DOHH2 (cell line): Measurements from ENCODE around the gene SYNJ2.

Experiments
- H3F3A ChIP-seq: fragments of 200-600 bp; sonication (generic), shearing (Covaris generic); 2 replicates; pipeline ENCODE4 v1.6.0; 2016; ENCODE audit warnings: antibody characterized with exemption, mild to moderate bottlenecking; ENCODE audit not compliant: control insufficient read depth, insufficient read depth
- H3K27ac ChIP-seq: fragments of 200-600 bp; sonication (generic); 2 replicates; pipeline ENCODE4 v1.5.1; 2014; ENCODE audit warnings: low read depth, mild to moderate bottlenecking, low read length, moderate library complexity
- H3K27me3 ChIP-seq: fragments of 200-600 bp; sonication (generic); 2 replicates; pipeline ENCODE4 v1.6.1; 2014; ENCODE audit warnings: mild to moderate bottlenecking, low read length, mixed read lengths; ENCODE audit not compliant: control insufficient read depth
- H3K36me3 ChIP-seq: fragments of 200-600 bp; sonication (generic); 2 replicates; pipeline ENCODE4 v1.6.1; 2014; ENCODE audit warnings: mild to moderate bottlenecking, low read length, moderate library complexity, mixed read lengths; ENCODE audit not compliant: control insufficient read depth
- H3K4me1 ChIP-seq: fragments of 200-600 bp; sonication (generic); 2 replicates; pipeline ENCODE4 v1.6.1; 2014; ENCODE audit warnings: mild to moderate bottlenecking, low read length, mixed read lengths; ENCODE audit not compliant: control insufficient read depth
- H3K4me2 ChIP-seq: fragments of 200-600 bp; sonication (generic); 2 replicates; pipeline ENCODE4 v1.6.0; 2014; ENCODE audit warnings: mild to moderate bottlenecking, low read length, moderate library complexity
- H3K4me3 ChIP-seq: fragments of 200-600 bp; sonication (generic); 2 replicates; pipeline ENCODE4 v1.5.1; 2014; ENCODE audit warnings: mild to moderate bottlenecking, low read length, mixed read lengths
- H3K79me2 ChIP-seq: fragments of 200-600 bp; sonication (generic); 2 replicates; pipeline ENCODE4 v1.6.1; 2014; ENCODE audit warnings: mild to moderate bottlenecking, low read length, mixed read lengths; ENCODE audit not compliant: control insufficient read depth
- H3K9me2 ChIP-seq: fragments of 200-600 bp; sonication (generic); replicated peaks from 2 replicates; pipeline ENCODE4 v1.6.1; 2014; ENCODE audit warnings: mild to moderate bottlenecking, low read length, mixed read lengths; ENCODE audit not compliant: control insufficient read depth
- H3K9me3 ChIP-seq: fragments of 200-600 bp; sonication (generic); 2 replicates; pipeline ENCODE4 v1.6.1; 2014; ENCODE audit warnings: antibody characterized with exemption, low read length, mixed read lengths; ENCODE audit not compliant: control insufficient read depth, insufficient read depth
- H4K20me1 ChIP-seq: fragments of 200-600 bp; sonication (generic); 2 replicates; pipeline ENCODE4 v1.6.0; 2014; ENCODE audit warnings: low read depth, mild to moderate bottlenecking, antibody characterized with exemption, low read length, moderate library complexity; ENCODE audit not compliant: control insufficient read depth, insufficient read depth
- CTCF ChIP-seq: fragments of 200-600 bp; sonication (generic); IDR thresholded peaks from one replicate; pipeline ENCODE4 v1.5.1; 2014; ENCODE audit warnings: antibody characterized with exemption, mild to moderate bottlenecking, low read depth, low read length; ENCODE audit not compliant: poor library complexity, severe bottlenecking
- EZH2phosphoT487 ChIP-seq: fragments of 200-600 bp; sonication (generic); IDR thresholded peaks from 2 replicates; pipeline ENCODE4 v1.6.1; 2017; ENCODE audit warnings: borderline replicate concordance, mild to moderate bottlenecking, antibody characterized with exemption, low read length, moderate library complexity, mixed read lengths

SYNJ2 gene

GRCh38 chr6:157974341-157974894 is 7.2 kb upstream of the SYNJ2 start:
- Histone ChIP-seq H3F3A (no peaks in the 10 kb centered on the region), H3K36me3 (no peaks in the 10 kb centered on the region), H3K9me2 (no peaks in the 10 kb centered on the region), H3K9me3 (no peaks in the 10 kb centered on the region), H3K4me2 (no peak overlapping the region), H3K4me3 (no peak overlapping the region), H3K79me2 (no peaks in the 10 kb centered on the region), H3K27me3 (peaks cover 8% of the 10 kb centered on the region; the same call in 1 of the 2 replicates), H4K20me1 (no peaks in the 10 kb centered on the region), H3K27ac (no peak overlapping the region), H3K4me1 (no peaks in the 10 kb centered on the region)
- TF ChIP-seq CTCF, result no peak

DNA sequence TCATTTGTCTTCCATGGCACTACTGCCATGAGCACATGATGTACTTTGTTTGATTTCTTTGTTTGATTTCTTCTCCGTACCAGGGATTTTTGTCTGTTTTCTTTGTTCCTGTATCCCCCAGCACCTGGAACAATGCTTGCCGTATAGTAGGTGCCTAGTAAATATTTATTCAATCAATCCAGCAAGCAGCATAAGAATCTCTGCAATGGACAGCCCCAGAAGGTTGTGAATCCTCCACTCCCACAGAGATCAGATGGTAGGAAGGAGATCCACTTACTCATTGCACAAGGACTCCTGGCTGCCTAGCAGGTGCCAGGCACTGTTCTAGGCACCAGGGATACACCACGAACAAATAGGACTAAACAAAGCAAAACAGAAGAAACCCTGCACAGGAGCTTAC is 6.7 kb upstream of the SYNJ2 start:
- no peaks in the 10 kb centered on the region for H3K4me1 ChIP-seq
- H3K9me2 ChIP-seq, result no peaks in the 10 kb centered on the region
- H3K27me3 ChIP-seq, result peaks cover 13% of the 10 kb centered on the region
- H3K4me2 ChIP-seq, result no peak overlapping the region
- no peak overlapping the region for H3K4me3 ChIP-seq
- no peaks in the 10 kb centered on the region for H3K79me2 ChIP-seq
- TF ChIP-seq CTCF, result no peak
- TF ChIP-seq EZH2phosphoT487, result no peak
- no peaks in the 10 kb centered on the region for H3K36me3 ChIP-seq
- no peak overlapping the region for H3K27ac ChIP-seq
- no peaks in the 10 kb centered on the region for H3K9me3 ChIP-seq
- H4K20me1 ChIP-seq, result no peaks in the 10 kb centered on the region
- no peaks in the 10 kb centered on the region for H3F3A ChIP-seq

- Histone ChIP-seq H3K27ac (no peak overlapping the region), H3K9me2 (no peaks in the 10 kb centered on the region), H3F3A (no peaks in the 10 kb centered on the region), H4K20me1 (no peaks in the 10 kb centered on the region), H3K4me2 (no peak overlapping the region), H3K9me3 (no peaks in the 10 kb centered on the region), H3K79me2 (no peaks in the 10 kb centered on the region), H3K4me3 (no peak overlapping the region), H3K36me3 (no peaks in the 10 kb centered on the region), H3K27me3 (peaks cover 17% of the 10 kb centered on the region), H3K4me1 (no peaks in the 10 kb centered on the region)
- no peak for TF ChIP-seq EZH2phosphoT487
- no peak for TF ChIP-seq CTCF
Measured at GRCh38 chr6:157975456-157975855, 6.2 kb upstream of the SYNJ2 start.
